Activated effector memory CD4-positive, alpha-beta T cell treated with Interleukin-2 at 50 U/mL for 16 hours (primary cell): Measurements from ENCODE around the gene PNMA8A.
A peak's percentile ranks its signal among the peaks of the same experiment; 100 is the strongest.
"Not testable (repeated sequence)": the region's sequence is repeated elsewhere in the genome, so short reads cannot be mapped to it uniquely, and the experiment has no call there.

Source experiments
- DNase-seq: peaks from one replicate; pipeline ENCODE4 v3.0.0-alpha.2; 2020

The PNMA8A gene

GRCh38 chr19:46471116-46471733, at the start of gene PNMA8A:
TSS of gene PNMA8A (minus strand) at chr19:46471563. CDS start at chr19:46471035, 528 bp downstream.
- DNase-seq: no peak

- no peak for DNase-seq
Measured at GRCh38 chr19:46520616-46521015, 49.3 kb upstream of the PNMA8A start.

- DNase-seq: no peak
Measured at GRCh38 chr19:46517471-46517870, 46.1 kb upstream of the PNMA8A start.

- no peak for DNase-seq
Measured at GRCh38 chr19:46515879-46516350, 44.6 kb upstream of the PNMA8A start.

GRCh38 chr19:46515290-46515609, 43.9 kb upstream of the PNMA8A start:
- DNase-seq: no peak

- no peak for DNase-seq
Measured at GRCh38 chr19:46514589-46515289, 43.4 kb upstream of the PNMA8A start.

- peak; percentile 53 for DNase-seq
Measured at GRCh38 chr19:46513461-46514236, 42.3 kb upstream of the PNMA8A start.

GRCh38 chr19:46511237-46511636, 39.9 kb upstream of the PNMA8A start:
- no peak for DNase-seq

GRCh38 chr19:46508206-46508605, 36.8 kb upstream of the PNMA8A start:
- DNase-seq: no peak

GRCh38 chr19:46503848-46504453, 32.6 kb upstream of the PNMA8A start:
- no peak for DNase-seq

- no peak for DNase-seq
Measured at GRCh38 chr19:46502891-46503290, 31.5 kb upstream of the PNMA8A start.

- DNase-seq: no peak
Measured at GRCh38 chr19:46499692-46500091, 28.3 kb upstream of the PNMA8A start.

- no peak for DNase-seq
Measured at GRCh38 chr19:46497773-46498172, 26.4 kb upstream of the PNMA8A start.

- DNase-seq: not testable (repeated sequence)
Measured at GRCh38 chr19:46496886-46497285, 25.5 kb upstream of the PNMA8A start.

- no peak for DNase-seq
Measured at GRCh38 chr19:46496304-46496703, 24.9 kb upstream of the PNMA8A start.

GRCh38 chr19:46495786-46496099, 24.4 kb upstream of the PNMA8A start, which contains the start of gene PNMA8B:
TSS of gene PNMA8B (minus strand) at chr19:46495867. CDS start at chr19:46495465, 402 bp downstream.
- no peak for DNase-seq

- no peak for DNase-seq
Measured at GRCh38 chr19:46494941-46495785, 23.8 kb upstream of the PNMA8A start.

- DNase-seq: no peak
Measured at GRCh38 chr19:46494146-46494940, 23.0 kb upstream of the PNMA8A start.

- DNase-seq: no peak
Measured at GRCh38 chr19:46493236-46494145, 22.1 kb upstream of the PNMA8A start.

- no peak for DNase-seq
Measured at GRCh38 chr19:46492841-46493235, 21.5 kb upstream of the PNMA8A start.
